Sigmoid colon (tissue), 4 donors: Measurements from ENCODE around the gene TPST2.

ENCODE experiments used
- CTCF ChIP-seq, 4 experiments: fragments of 450-650 bp in 3 of 4; fragments of 200-600 bp in 1 of 4; IDR thresholded peaks; one replicate each; pipeline ENCODE4 v1.5.1; 2016 to 2019; ENCODE audit warnings: antibody characterized with exemption in 4 of 4, mild to moderate bottlenecking in 3 of 4, moderate library complexity in 2 of 4
- EP300 ChIP-seq, 4 donors: sonication (generic); formaldehyde crosslinking; IDR thresholded peaks; one replicate each; pipeline ENCODE4 v1.6.1; 2017; ENCODE audit warnings: antibody characterized with exemption in 4 of 4
- POLR2A ChIP-seq, 2 donors: fragments of 450-650 bp; IDR thresholded peaks; one replicate each; pipeline ENCODE4 v1.6.1; 2016; ENCODE audit warnings: antibody characterized with exemption in 2 of 2, mild to moderate bottlenecking in 2 of 2, moderate library complexity in 2 of 2
- POLR2AphosphoS5 ChIP-seq, 4 donors: sonication (generic); formaldehyde crosslinking; IDR thresholded peaks; one replicate each; pipeline ENCODE4 v1.6.1; 2017; ENCODE audit warnings: antibody characterized with exemption in 4 of 4

GRCh38 chr22:26508148-26508547, 81.8 kb downstream of the TPST2 start:
- TF ChIP-seq POLR2A (IDR thresholded peaks at IDR 0.05): no peak
- no peak for TF ChIP-seq CTCF (IDR thresholded peaks at IDR 0.05)
- TF ChIP-seq POLR2AphosphoS5 (IDR thresholded peaks at IDR 0.05): no peak
- no peak for TF ChIP-seq EP300 (IDR thresholded peaks at IDR 0.05)
